CD4-positive, alpha-beta T cell (primary cell): ENCODE data around the gene AGR3. TPM values are rescaled to one million over a fixed set of nuclear protein-coding genes. Genes with fewer than 3 reads are reported as not detected.

Experiments
- ATAC-seq: fragments of 200-7000 bp; cut with Tn5 transposase; one replicate; pipeline ENCODE4 v1.10.0; 2022; ENCODE audit warnings: mild to moderate bottlenecking; ENCODE audit not compliant: poor library complexity
- CTCF ChIA-PET: fragments of 350-600 bp; sonication (Branson Sonifier 250); formaldehyde crosslinking; loops from one replicate; lab custom pipeline; 2021; ENCODE audit warnings: antibody characterized with exemption, inconsistent platforms; lab: Charles Lee
- POLR2A ChIA-PET: fragments of 350-600 bp; sonication (Branson Sonifier 250); formaldehyde crosslinking; loops from one replicate; lab custom pipeline; 2021; ENCODE audit warnings: antibody characterized with exemption, inconsistent platforms; lab: Charles Lee
- DNase-seq, 14 experiments: peaks; one replicate each; pipeline ENCODE4 v3.0.0-alpha.2; 2013 to 2020; ENCODE audit warnings: mixed read lengths in 2 of 14
- H3K27ac ChIP-seq, 2 donors: one replicate each; pipeline versions ENCODE4 v1.5.1 to v1.7.0; 2013; ENCODE audit warnings: low read length in 2 of 2, low read depth in 1 of 2, mild to moderate bottlenecking in 1 of 2
- H3K27me3 ChIP-seq, 2 experiments: 1 replicate in 1 of 2; 2 replicates in 1 of 2; pipeline versions ENCODE4 v1.6.1 to v1.7.0; 2013; ENCODE audit warnings: low read length in 2 of 2, control low read depth in 1 of 2, mild to moderate bottlenecking in 1 of 2, moderate library complexity in 1 of 2; ENCODE audit not compliant: insufficient read depth in 2 of 2, control insufficient read depth in 1 of 2
- H3K36me3 ChIP-seq: one replicate; pipeline ENCODE4 v1.6.1; 2013; ENCODE audit warnings: low read length, control low read depth; ENCODE audit not compliant: insufficient read depth
- H3K4me1 ChIP-seq: one replicate; pipeline ENCODE4 v1.6.1; 2013; ENCODE audit warnings: low read length, control low read depth; ENCODE audit not compliant: insufficient read depth
- H3K4me3 ChIP-seq: one replicate; pipeline ENCODE4 v1.5.1; 2013; ENCODE audit warnings: mild to moderate bottlenecking, low read length, moderate library complexity
- H3K9me3 ChIP-seq, 2 experiments: 1 replicate in 1 of 2; 2 replicates in 1 of 2; pipeline versions ENCODE4 v1.6.1 to v1.7.0; 2013; ENCODE audit warnings: low read length in 2 of 2, mild to moderate bottlenecking in 2 of 2, control low read depth in 1 of 2, moderate library complexity in 1 of 2; ENCODE audit not compliant: control insufficient read depth in 1 of 2, insufficient read depth in 1 of 2
- H3K27ac Mint-ChIP-seq: one replicate; pipeline ENCODE4 v1.8.0; 2020; ENCODE audit warnings: mixed read lengths
- H3K27me3 Mint-ChIP-seq: one replicate; pipeline ENCODE4 v1.8.0; 2021; ENCODE audit warnings: mixed read lengths
- H3K36me3 Mint-ChIP-seq: one replicate; pipeline ENCODE4 v1.8.0; 2021; ENCODE audit warnings: low read depth, mixed read lengths
- H3K4me1 Mint-ChIP-seq: one replicate; pipeline ENCODE4 v1.8.0; 2021; ENCODE audit warnings: low read depth, mixed read lengths
- H3K4me3 Mint-ChIP-seq: one replicate; pipeline ENCODE4 v1.8.0; 2020; ENCODE audit warnings: mild to moderate bottlenecking, mixed read lengths
- H3K9me3 Mint-ChIP-seq: one replicate; pipeline ENCODE4 v1.8.0; 2020; ENCODE audit warnings: mixed read lengths
- intact Hi-C, 2 experiments: fragments of 100-400 bp; cut with DNase I in 1 of 2; cut with micrococcal nuclease in 1 of 2; formaldehyde crosslinking; loops; one replicate each; pipeline versions ENCODE4 v1.15.1 to v1.9.0; 2023 to 2025; cut with DNase I, micrococcal nuclease
- total RNA-seq, 174 experiments: library from RNA in 2 of 174; stranded (reverse) in 2 of 174; gene quantifications; one replicate each; pipeline ENCODE4 v1.2.3 and lab custom pipeline; 2021 to 2026
- TF ChIP-seq, protein P1 (sequence below): fragments of 200-600 bp; IDR thresholded peaks from one replicate; pipeline ENCODE4 v1.8.0; 2022; ENCODE audit warnings: antibody characterized with exemption, mild to moderate bottlenecking

AGR3 gene
- total RNA-seq, 2 experiments from 2014 or later = not detected

DNA sequence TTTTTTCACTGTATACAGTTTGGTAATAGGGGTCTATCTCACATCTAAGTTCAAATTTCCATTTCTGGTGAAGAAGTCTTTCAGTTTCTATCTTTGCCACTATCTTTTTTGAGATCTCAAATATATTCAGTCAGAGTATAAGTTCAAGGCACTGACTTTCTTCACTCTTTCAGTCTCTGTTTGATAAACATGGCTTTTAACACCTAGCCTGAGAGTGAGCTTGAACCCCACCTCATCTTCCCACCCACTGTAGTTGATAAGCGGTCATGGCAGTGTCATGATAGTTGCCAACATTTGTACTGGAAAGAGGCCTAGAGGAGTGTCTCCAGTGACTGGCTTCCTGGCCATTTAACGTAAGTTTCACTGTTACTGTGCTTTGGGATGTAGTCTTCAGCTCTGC lies 41.2 kb upstream of the AGR3 start:
- Histone ChIP-seq H3K27ac (no peak overlapping the region), H3K4me1 (no peaks in the 10 kb centered on the region), H3K36me3 (no peaks in the 10 kb centered on the region), H3K9me3 (no peaks in the 10 kb centered on the region), H3K27me3 (no peaks in the 10 kb centered on the region), H3K4me3 (no peak overlapping the region)
- no peaks in the 10 kb centered on the region for H3K27me3 Mint-ChIP-seq
- H3K9me3 Mint-ChIP-seq = no peaks in the 10 kb centered on the region
- ChIA-PET POLR2A (no interaction called here), CTCF (no interaction called here)
- TF ChIP-seq, protein P1, sequence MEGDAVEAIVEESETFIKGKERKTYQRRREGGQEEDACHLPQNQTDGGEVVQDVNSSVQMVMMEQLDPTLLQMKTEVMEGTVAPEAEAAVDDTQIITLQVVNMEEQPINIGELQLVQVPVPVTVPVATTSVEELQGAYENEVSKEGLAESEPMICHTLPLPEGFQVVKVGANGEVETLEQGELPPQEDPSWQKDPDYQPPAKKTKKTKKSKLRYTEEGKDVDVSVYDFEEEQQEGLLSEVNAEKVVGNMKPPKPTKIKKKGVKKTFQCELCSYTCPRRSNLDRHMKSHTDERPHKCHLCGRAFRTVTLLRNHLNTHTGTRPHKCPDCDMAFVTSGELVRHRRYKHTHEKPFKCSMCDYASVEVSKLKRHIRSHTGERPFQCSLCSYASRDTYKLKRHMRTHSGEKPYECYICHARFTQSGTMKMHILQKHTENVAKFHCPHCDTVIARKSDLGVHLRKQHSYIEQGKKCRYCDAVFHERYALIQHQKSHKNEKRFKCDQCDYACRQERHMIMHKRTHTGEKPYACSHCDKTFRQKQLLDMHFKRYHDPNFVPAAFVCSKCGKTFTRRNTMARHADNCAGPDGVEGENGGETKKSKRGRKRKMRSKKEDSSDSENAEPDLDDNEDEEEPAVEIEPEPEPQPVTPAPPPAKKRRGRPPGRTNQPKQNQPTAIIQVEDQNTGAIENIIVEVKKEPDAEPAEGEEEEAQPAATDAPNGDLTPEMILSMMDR = no peak
- intact Hi-C loops = no loop called here
- H3K4me1 Mint-ChIP-seq = peaks cover 9% of the 10 kb centered on the region
- H3K27ac Mint-ChIP-seq = no peak overlapping the region
- no peak for ATAC-seq
- DNase-seq = no peak
- H3K36me3 Mint-ChIP-seq = no peaks in the 10 kb centered on the region
- H3K4me3 Mint-ChIP-seq = no peak overlapping the region

DNA sequence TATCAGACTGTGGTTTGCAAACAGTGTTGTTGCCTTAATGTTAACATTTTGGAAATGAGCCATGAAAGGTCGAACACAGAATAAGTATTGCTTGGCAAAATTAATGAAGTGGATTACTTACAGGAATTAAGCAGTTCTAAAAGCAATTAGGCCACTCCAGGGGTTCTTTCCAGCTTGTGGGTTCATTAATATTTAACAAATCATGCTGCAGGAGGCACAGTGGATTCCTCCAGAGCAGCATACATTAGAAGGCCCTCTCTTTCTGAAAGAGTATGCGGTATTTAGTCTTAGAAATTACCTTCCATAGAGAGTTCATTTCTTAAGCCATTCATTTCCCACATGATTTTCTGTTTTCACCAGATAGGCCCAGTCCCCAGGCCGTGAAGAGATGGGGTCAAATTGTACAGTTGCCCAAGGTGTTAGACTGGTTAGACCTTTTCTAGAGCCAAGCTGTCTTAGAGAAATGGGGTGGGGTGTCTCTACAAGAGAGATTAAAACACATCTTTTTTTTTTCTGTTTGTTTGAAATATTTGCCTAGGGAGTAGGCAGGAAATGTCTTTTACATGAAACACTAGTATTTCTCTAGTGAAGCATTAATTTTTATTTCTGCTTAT lies 40.0 kb upstream of the AGR3 start:
- TF ChIP-seq, protein P1 = no peak
- ATAC-seq = no peak
- CTCF ChIA-PET = no interaction called here
- Histone ChIP-seq H3K27ac (no peak overlapping the region), H3K9me3 (no peaks in the 10 kb centered on the region), H3K27me3 (no peaks in the 10 kb centered on the region), H3K4me1 (no peaks in the 10 kb centered on the region), H3K36me3 (no peaks in the 10 kb centered on the region), H3K4me3 (no peak overlapping the region)
- peaks cover 9% of the 10 kb centered on the region for H3K4me1 Mint-ChIP-seq
- no peaks in the 10 kb centered on the region for H3K27me3 Mint-ChIP-seq
- intact Hi-C loops = no loop called here
- POLR2A ChIA-PET = no interaction called here
- H3K36me3 Mint-ChIP-seq = no peaks in the 10 kb centered on the region
- no peak for DNase-seq
- no peak overlapping the region for H3K27ac Mint-ChIP-seq
- no peak overlapping the region for H3K4me3 Mint-ChIP-seq
- H3K9me3 Mint-ChIP-seq = no peaks in the 10 kb centered on the region

DNA sequence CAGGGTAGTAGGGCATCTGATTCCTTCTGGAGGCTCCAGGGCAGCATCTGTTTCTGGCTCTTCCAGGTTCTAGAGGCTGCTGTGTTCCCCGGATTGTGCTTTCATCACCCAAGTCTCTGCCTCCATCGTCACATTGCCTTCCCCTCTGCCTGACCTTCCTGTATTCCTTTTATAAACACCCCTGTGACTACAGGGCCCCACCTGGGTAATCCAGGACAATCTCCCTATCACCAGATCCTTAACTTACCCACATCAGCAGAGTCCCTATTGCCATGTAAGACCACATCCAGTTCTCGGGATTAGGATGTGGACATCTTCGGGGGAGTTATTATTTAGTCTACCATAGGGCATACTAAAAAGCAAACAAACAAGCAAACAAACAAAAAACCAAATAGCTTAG lies 39.4 kb upstream of the AGR3 start:
- DNase-seq (no peak), ATAC-seq (no peak)
- Histone ChIP-seq H3K4me3 (no peak overlapping the region), H3K27ac (no peak overlapping the region), H3K27me3 (no peaks in the 10 kb centered on the region), H3K9me3 (no peaks in the 10 kb centered on the region), H3K36me3 (no peaks in the 10 kb centered on the region), H3K4me1 (no peaks in the 10 kb centered on the region)
- Mint-ChIP-seq H3K4me1 (peaks cover 9% of the 10 kb centered on the region), H3K9me3 (no peaks in the 10 kb centered on the region), H3K36me3 (no peaks in the 10 kb centered on the region), H3K4me3 (no peak overlapping the region), H3K27me3 (no peaks in the 10 kb centered on the region), H3K27ac (no peak overlapping the region)
- intact Hi-C loops = no loop called here
- CTCF ChIA-PET = no interaction called here
- POLR2A ChIA-PET = no interaction called here
- TF ChIP-seq, protein P1 = no peak
